ENCODE results near the gene AGBL1. TPM values are rescaled to one million over a fixed set of nuclear protein-coding genes. Genes with fewer than 3 reads are reported as not detected.

AGBL1 gene
- total RNA-seq, 1 experiment from 2014 or later = not detected

- no peaks in the 10 kb centered on the region for H3K27me3 ChIP-seq (ENCODE audit: insufficient read depth, low read length)
- no peak overlapping the region for H3K56ac ChIP-seq (ENCODE audit: insufficient read length, low read depth, low read length)
- no peak for DNase-seq
- no peaks in the 10 kb centered on the region for H3K4me1 ChIP-seq (ENCODE audit: insufficient read depth, low read length)
- no peak overlapping the region for H2BK120ac ChIP-seq (ENCODE audit: low read depth, low read length, poor library complexity, severe bottlenecking)
- WGBS (ENCODE audit: extremely low coverage, insufficient read length, low lambda C conversion rate) = no CpG with 5 or more reads among the region's 4 CpGs
- no peak overlapping the region for H3K27ac Mint-ChIP-seq
- no peak overlapping the region for H3K23ac ChIP-seq (ENCODE audit: insufficient read length, low read depth, low read length)
- no peak for TF ChIP-seq CTCF (conservative IDR thresholded peaks at IDR 0.05)
- H3K4me3 Mint-ChIP-seq = no peak overlapping the region
- H4K8ac ChIP-seq (replicated peaks; ENCODE audit: insufficient read length, low read depth, low read length) = no peak overlapping the region
- H2BK20ac ChIP-seq (ENCODE audit: low read depth, low read length, poor library complexity, severe bottlenecking) = no peak overlapping the region
- no peak overlapping the region for H3K9ac ChIP-seq (ENCODE audit: extremely low read depth, insufficient read length, low read length)
- no peaks in the 10 kb centered on the region for H4K20me1 ChIP-seq (ENCODE audit: control insufficient read depth, insufficient read depth, insufficient read length)
- H3K23me2 ChIP-seq (ENCODE audit: insufficient read length, low read depth, low read length, poor library complexity, severe bottlenecking) = no peaks in the 10 kb centered on the region
- no peak overlapping the region for H3K18ac ChIP-seq (ENCODE audit: insufficient read length, low read depth, low read length)
- no peak overlapping the region for H3K4ac ChIP-seq (ENCODE audit: low read depth, low read length)
- H3K4me1 Mint-ChIP-seq = no peaks in the 10 kb centered on the region
- no peak overlapping the region for H2AK5ac ChIP-seq (ENCODE audit: insufficient read length, low read length)
- H2BK12ac ChIP-seq (ENCODE audit: insufficient read length, low read depth, low read length) = no peak overlapping the region
- H3K36me3 Mint-ChIP-seq (ENCODE audit: insufficient read depth in 1 of 3, low read depth in 3 of 3) = peaks cover 0 to 3% (median 0%) of the 10 kb centered on the region in 3 experiments; a peak in 2 of 7 replicates
- no peaks in the 10 kb centered on the region for H3K27me3 Mint-ChIP-seq (ENCODE audit: low read depth)
- H2AFZ ChIP-seq (ENCODE audit: low read length) = no peak overlapping the region
- H3K27ac ChIP-seq (ENCODE audit: insufficient read length, low read depth, low read length) = no peak overlapping the region
- no peaks in the 10 kb centered on the region for H3K79me1 ChIP-seq (ENCODE audit: insufficient read depth, low read depth, low read length, poor library complexity, severe bottlenecking)
- no peak overlapping the region for H4K91ac ChIP-seq (ENCODE audit: insufficient read length, low read depth, low read length)
- no peak overlapping the region for H3K14ac ChIP-seq (ENCODE audit: insufficient read depth, low read length)
- no peak overlapping the region for H2BK5ac ChIP-seq (ENCODE audit: insufficient read length, low read length)
- H3K79me2 ChIP-seq (ENCODE audit: insufficient read depth, low read length) = no peaks in the 10 kb centered on the region
- no peak overlapping the region for H4K5ac ChIP-seq (ENCODE audit: insufficient read length, low read depth, low read length)
- H3K9me3 ChIP-seq (ENCODE audit: control insufficient read depth, low read depth, low read length) = no peaks in the 10 kb centered on the region
- no peak overlapping the region for H3K4me2 ChIP-seq (ENCODE audit: insufficient read depth, insufficient read length, low read length)
- no peak overlapping the region for H3T11ph ChIP-seq (ENCODE audit: low read length)
- no peak overlapping the region for H2BK15ac ChIP-seq (ENCODE audit: low read depth, low read length)
- peaks cover 3 to 4% of the 10 kb centered on the region in 2 experiments for H3K9me3 Mint-ChIP-seq
Measured at GRCh38 chr15:86106306-86106705, 26.6 kb downstream of the AGBL1 start.

Data from H9 (cell line).